Prostate gland (tissue), 2 donors: ENCODE data around the gene EPHB6.

ENCODE experiments used
- CTCF ChIP-seq, 4 experiments: fragments of 200-600 bp in 2 of 4; fragments of 450-650 bp in 2 of 4; sonication (generic) in 2 of 4; IDR thresholded peaks; 1 replicate in 3 of 4; 2 replicates in 1 of 4; pipeline ENCODE4 v1.5.1; 2016 to 2019; ENCODE audit warnings: antibody characterized with exemption in 4 of 4, mild to moderate bottlenecking in 2 of 4, moderate library complexity in 2 of 4
- POLR2A ChIP-seq: fragments of 450-650 bp; IDR thresholded peaks from one replicate; pipeline ENCODE4 v1.6.1; 2016; ENCODE audit warnings: antibody characterized with exemption, mild to moderate bottlenecking
- POLR2AphosphoS5 ChIP-seq: sonication (generic); formaldehyde crosslinking; IDR thresholded peaks from one replicate; pipeline ENCODE4 v1.6.1; 2017; ENCODE audit warnings: antibody characterized with exemption

GRCh38 chr7:142883145-142883544 lies 28.3 kb downstream of the EPHB6 start:
- no peak for TF ChIP-seq POLR2AphosphoS5
- TF ChIP-seq CTCF (IDR thresholded peaks at IDR 0.05) = no peak
- no peak for TF ChIP-seq POLR2A
